GM19468 (cell line): ENCODE measurements around the gene SEC14L2.

Experiments
- ATAC-seq: cut with Tn5 transposase; IDR thresholded peaks from one replicate; pipeline ENCODE4 v1.9.1; 2021; ENCODE audit warnings: mild to moderate bottlenecking, moderate library complexity, moderate number of reproducible peaks; ENCODE audit not compliant: unreplicated experiment; ENCODE audit errors: extremely low read depth

SEC14L2 gene

GRCh38 chr22:30424534-30425326 lies 27.9 kb downstream of the SEC14L2 start:
- ATAC-seq = no peak

- ATAC-seq = no peak
These were observed 28.5 kb downstream of the SEC14L2 start for GRCh38 chr22:30425327-30425615.

GRCh38 chr22:30425616-30426387 lies 29.0 kb downstream of the SEC14L2 start, which contains the start of gene MTFP1:
MTFP1 (plus strand) TSS chr22:30425768; CDS start chr22:30425880, 112 bp downstream.
- no peak for ATAC-seq

GRCh38 chr22:30426388-30427353 lies 29.9 kb downstream of the SEC14L2 start:
- no peak for ATAC-seq

- ATAC-seq = no peak
These were observed 31.1 kb downstream of the SEC14L2 start for GRCh38 chr22:30427871-30428270.

GRCh38 chr22:30429887-30430286 lies 33.1 kb downstream of the SEC14L2 start:
- ATAC-seq = no peak

- ATAC-seq = no peak
These were observed 34.1 kb downstream of the SEC14L2 start for GRCh38 chr22:30430933-30431332.

- no peak for ATAC-seq
These were observed 35.3 kb downstream of the SEC14L2 start for GRCh38 chr22:30432096-30432495.

- no peak for ATAC-seq
These were observed 35.7 kb downstream of the SEC14L2 start for GRCh38 chr22:30432520-30432919.

GRCh38 chr22:30433227-30433626 lies 36.4 kb downstream of the SEC14L2 start:
- no peak for ATAC-seq

- ATAC-seq = no peak
These were observed 37.0 kb downstream of the SEC14L2 start for GRCh38 chr22:30433773-30434172.

GRCh38 chr22:30434843-30435242 lies 38.0 kb downstream of the SEC14L2 start:
- no peak for ATAC-seq

- no peak for ATAC-seq
These were observed 38.9 kb downstream of the SEC14L2 start for GRCh38 chr22:30435674-30436126.

GRCh38 chr22:30436196-30436595 lies 39.4 kb downstream of the SEC14L2 start:
- no peak for ATAC-seq

- ATAC-seq = no peak
These were observed 41.7 kb downstream of the SEC14L2 start for GRCh38 chr22:30438559-30438958.

- no peak for ATAC-seq
These were observed 42.4 kb downstream of the SEC14L2 start for GRCh38 chr22:30439226-30439625.

- ATAC-seq = no peak
These were observed 43.0 kb downstream of the SEC14L2 start for GRCh38 chr22:30439836-30440235.

GRCh38 chr22:30441088-30441487 lies 44.3 kb downstream of the SEC14L2 start:
- no peak for ATAC-seq

GRCh38 chr22:30444632-30445437 lies 48.0 kb downstream of the SEC14L2 start:
- ATAC-seq = no peak
